ENCODE data around the gene IFNGR1. TPM values are rescaled to one million over a fixed set of nuclear protein-coding genes. Genes with fewer than 3 reads are reported as not detected.
A peak's percentile ranks its signal among the peaks of the same experiment; 100 is the strongest.

The IFNGR1 gene
- polyA plus RNA-seq, 2 of the 4 experiments (the other 2 are of a cell fraction) = 31.2 to 54.9 TPM

DNA sequence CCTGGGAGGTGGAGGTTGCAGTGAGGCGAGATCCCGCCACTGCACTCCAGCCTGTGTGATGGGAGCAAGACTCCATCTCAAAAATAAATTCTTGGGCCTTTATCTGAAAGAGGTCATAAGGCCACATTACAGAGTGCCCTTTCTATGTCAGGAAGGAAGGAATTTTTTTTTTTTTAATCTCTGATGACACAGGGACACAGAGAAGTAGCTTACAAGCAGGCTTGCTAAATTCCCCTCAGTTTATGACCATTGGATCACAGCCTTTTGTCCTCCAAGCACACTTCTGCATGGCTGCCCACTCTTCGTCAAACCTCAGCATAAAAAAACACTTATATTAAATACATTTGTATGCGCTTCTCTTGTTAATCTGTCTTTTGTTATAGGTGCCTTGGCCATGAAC lies 7.5 kb upstream of the IFNGR1 start:
- peak overlapping the region in 1 of 2 experiments; percentile 28; a peak in 1 of 6 replicates for H3K27ac ChIP-seq
- no peak overlapping the region for H3K4me2 ChIP-seq
- ChIA-PET POLR2A (no interaction called here), CTCF (no interaction called here)
- FAIRE-seq = no peak
- 96% methylated on average over 4 of the region's 4 CpGs for WGBS (ENCODE audit: missing lambda C conversion rate)
- no peak overlapping the region for H3K4me3 ChIP-seq
- no peak for ATAC-seq
- DNase-seq (ENCODE audit: low read depth in 1 of 2, low spot score in 1 of 2) = no peak
- TF ChIP-seq CBX8 (IDR thresholded peaks at IDR 0.05) (no peak), NFE2L2 (conservative IDR thresholded peaks at IDR 0.05; ENCODE audit: low read length) (no peak), HEYL (CRISPR knock-in tag; IDR thresholded peaks at IDR 0.05) (no peak), SREBF2 (IDR thresholded peaks at IDR 0.05) (no peak)
- no peaks in the 10 kb centered on the region for H3K9me3 ChIP-seq
- H3K4me1 ChIP-seq = peaks cover 22% of the 10 kb centered on the region

DNA sequence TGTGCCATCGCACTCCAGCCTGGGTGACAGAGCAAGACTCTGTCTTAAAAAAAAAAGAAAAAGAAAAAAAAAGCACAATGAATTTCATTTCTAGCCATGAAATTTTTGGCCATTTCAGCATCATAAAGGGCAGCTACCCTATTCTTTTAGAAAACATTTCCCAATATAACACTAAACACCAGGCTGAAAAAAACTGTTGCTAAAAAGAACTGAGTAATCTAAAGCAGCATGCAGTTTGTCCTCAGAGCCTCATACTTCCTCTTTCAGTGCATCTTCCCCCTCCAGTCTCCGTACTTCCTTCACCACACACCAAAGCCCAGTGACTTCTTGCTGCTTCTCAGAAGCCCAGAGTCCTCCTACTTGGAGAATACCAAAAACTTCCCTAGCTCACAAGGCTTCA lies 5.6 kb upstream of the IFNGR1 start:
- ChIA-PET CTCF (no interaction called here), POLR2A (no interaction called here)
- H3K4me1 ChIP-seq = peaks cover 28% of the 10 kb centered on the region
- no peak overlapping the region for H3K4me2 ChIP-seq
- WGBS (ENCODE audit: missing lambda C conversion rate) = 93% methylated on average over 2 of the region's 2 CpGs
- no peaks in the 10 kb centered on the region for H3K9me3 ChIP-seq
- H3K27ac ChIP-seq = peak overlapping the region in 1 of 2 experiments; percentile 78; a peak in 5 of 6 replicates
- no peak overlapping the region for H3K4me3 ChIP-seq
- ATAC-seq (no peak), DNase-seq (ENCODE audit: low read depth in 1 of 2, low spot score in 1 of 2) (no peak), FAIRE-seq (no peak)
- TF ChIP-seq, protein P1, sequence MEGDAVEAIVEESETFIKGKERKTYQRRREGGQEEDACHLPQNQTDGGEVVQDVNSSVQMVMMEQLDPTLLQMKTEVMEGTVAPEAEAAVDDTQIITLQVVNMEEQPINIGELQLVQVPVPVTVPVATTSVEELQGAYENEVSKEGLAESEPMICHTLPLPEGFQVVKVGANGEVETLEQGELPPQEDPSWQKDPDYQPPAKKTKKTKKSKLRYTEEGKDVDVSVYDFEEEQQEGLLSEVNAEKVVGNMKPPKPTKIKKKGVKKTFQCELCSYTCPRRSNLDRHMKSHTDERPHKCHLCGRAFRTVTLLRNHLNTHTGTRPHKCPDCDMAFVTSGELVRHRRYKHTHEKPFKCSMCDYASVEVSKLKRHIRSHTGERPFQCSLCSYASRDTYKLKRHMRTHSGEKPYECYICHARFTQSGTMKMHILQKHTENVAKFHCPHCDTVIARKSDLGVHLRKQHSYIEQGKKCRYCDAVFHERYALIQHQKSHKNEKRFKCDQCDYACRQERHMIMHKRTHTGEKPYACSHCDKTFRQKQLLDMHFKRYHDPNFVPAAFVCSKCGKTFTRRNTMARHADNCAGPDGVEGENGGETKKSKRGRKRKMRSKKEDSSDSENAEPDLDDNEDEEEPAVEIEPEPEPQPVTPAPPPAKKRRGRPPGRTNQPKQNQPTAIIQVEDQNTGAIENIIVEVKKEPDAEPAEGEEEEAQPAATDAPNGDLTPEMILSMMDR (IDR thresholded peaks at IDR 0.05) = no peak
- no peak for TF ChIP-seq POLR2AphosphoS2 (conservative IDR thresholded peaks at IDR 0.05; ENCODE audit: low read length)
- TF ChIP-seq ESRRA (IDR thresholded peaks at IDR 0.05; ENCODE audit: borderline replicate concordance, low read length) = no peak
- no peak for TF ChIP-seq KDM5A (IDR thresholded peaks at IDR 0.05)
- TF ChIP-seq, protein P2, sequence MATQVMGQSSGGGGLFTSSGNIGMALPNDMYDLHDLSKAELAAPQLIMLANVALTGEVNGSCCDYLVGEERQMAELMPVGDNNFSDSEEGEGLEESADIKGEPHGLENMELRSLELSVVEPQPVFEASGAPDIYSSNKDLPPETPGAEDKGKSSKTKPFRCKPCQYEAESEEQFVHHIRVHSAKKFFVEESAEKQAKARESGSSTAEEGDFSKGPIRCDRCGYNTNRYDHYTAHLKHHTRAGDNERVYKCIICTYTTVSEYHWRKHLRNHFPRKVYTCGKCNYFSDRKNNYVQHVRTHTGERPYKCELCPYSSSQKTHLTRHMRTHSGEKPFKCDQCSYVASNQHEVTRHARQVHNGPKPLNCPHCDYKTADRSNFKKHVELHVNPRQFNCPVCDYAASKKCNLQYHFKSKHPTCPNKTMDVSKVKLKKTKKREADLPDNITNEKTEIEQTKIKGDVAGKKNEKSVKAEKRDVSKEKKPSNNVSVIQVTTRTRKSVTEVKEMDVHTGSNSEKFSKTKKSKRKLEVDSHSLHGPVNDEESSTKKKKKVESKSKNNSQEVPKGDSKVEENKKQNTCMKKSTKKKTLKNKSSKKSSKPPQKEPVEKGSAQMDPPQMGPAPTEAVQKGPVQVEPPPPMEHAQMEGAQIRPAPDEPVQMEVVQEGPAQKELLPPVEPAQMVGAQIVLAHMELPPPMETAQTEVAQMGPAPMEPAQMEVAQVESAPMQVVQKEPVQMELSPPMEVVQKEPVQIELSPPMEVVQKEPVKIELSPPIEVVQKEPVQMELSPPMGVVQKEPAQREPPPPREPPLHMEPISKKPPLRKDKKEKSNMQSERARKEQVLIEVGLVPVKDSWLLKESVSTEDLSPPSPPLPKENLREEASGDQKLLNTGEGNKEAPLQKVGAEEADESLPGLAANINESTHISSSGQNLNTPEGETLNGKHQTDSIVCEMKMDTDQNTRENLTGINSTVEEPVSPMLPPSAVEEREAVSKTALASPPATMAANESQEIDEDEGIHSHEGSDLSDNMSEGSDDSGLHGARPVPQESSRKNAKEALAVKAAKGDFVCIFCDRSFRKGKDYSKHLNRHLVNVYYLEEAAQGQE (IDR thresholded peaks at IDR 0.05) = no peak
- TF ChIP-seq CBX8 (IDR thresholded peaks at IDR 0.05) = no peak
- TF ChIP-seq NFE2L2 (conservative IDR thresholded peaks at IDR 0.05; ENCODE audit: low read length) = no peak
- TF ChIP-seq RCOR1 (IDR thresholded peaks at IDR 0.05; ENCODE audit: low read depth, low read length) = no peak
- TF ChIP-seq EHMT2 (IDR thresholded peaks at IDR 0.05; ENCODE audit: low read depth) = no peak

DNA sequence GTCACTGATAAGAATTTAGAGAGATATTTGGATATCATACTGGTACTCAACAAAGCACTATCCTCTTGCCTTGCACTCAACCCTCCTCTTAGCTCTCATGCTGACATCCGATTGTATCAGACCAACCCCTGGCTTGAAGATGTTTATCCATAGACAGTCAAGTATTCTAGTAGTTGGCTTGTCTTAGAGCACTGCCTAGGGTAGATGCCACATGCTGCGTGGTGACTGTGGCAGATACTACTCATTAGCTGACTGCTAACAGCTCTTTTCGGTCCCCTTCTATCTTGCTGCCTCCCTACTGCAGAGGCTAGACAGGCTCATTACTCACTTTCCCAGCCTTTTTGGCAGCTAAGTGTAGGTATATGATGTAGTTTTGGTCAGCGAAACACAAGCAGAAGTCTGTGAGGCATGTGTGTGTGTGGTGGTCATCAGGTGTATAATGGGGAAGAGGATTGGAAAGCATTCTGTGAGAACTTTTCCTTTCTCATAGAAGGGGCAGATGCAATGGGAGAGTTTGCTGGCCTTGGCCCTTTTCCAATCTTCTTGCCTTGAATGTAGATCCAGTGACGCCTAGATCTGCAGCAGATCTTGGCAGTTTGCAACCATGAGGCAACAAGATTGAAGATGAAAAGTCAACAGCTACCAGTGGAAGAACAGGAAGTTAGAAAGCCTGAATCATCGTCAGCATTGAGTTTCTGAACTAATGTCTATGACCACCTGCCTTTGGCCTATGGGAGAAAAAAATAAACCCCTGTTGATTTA lies 4.4 kb upstream of the IFNGR1 start:
- no peak for FAIRE-seq
- peak overlapping the region; percentile 69 to 78; a peak in 5 of 6 replicates for H3K27ac ChIP-seq

DNA sequence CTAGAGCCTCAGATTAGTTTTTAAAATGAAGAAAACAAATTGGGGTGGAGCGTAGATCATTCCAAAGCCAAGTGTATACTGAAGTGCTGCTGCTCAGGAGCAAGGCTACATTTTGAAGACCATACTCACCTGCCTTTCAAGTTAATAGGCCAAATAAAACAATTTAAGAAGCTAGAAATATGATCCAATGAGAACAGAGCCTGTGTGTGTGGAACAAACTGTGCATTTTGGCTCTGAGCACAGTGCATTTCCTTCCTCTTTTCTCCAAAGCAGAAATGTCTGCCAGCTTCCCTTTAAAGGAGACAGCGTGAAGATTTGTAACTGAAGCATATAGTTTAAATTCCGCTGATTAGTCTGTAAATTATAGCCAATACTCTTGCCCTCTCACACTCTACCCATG lies 3.2 kb upstream of the IFNGR1 start:
- H3K27ac ChIP-seq = peak overlapping the region in 1 of 2 experiments; percentile 14; a peak in 2 of 6 replicates
- H3K4me3 ChIP-seq = no peak overlapping the region
- POLR2A ChIA-PET = no interaction called here
- H3K4me2 ChIP-seq = no peak overlapping the region
- FAIRE-seq (no peak), ATAC-seq (no peak), DNase-seq (ENCODE audit: low read depth in 1 of 2, low spot score in 1 of 2) (no peak)
- H3K4me1 ChIP-seq = peaks cover 24% of the 10 kb centered on the region
- 89% methylated on average over 3 of the region's 3 CpGs for WGBS (ENCODE audit: missing lambda C conversion rate)
- H3K9me3 ChIP-seq = no peaks in the 10 kb centered on the region
- CTCF ChIA-PET = no interaction called here
- no peak for TF ChIP-seq TP53 (CRISPR knock-in tag; IDR thresholded peaks at IDR 0.05)
- TF ChIP-seq FOSL2 (IDR thresholded peaks at IDR 0.05) = no peak
- no peak for TF ChIP-seq FOSL2 (CRISPR knock-in tag; IDR thresholded peaks at IDR 0.05)
- no peak for TF ChIP-seq SREBF2 (IDR thresholded peaks at IDR 0.05)
- TF ChIP-seq, protein P3, sequence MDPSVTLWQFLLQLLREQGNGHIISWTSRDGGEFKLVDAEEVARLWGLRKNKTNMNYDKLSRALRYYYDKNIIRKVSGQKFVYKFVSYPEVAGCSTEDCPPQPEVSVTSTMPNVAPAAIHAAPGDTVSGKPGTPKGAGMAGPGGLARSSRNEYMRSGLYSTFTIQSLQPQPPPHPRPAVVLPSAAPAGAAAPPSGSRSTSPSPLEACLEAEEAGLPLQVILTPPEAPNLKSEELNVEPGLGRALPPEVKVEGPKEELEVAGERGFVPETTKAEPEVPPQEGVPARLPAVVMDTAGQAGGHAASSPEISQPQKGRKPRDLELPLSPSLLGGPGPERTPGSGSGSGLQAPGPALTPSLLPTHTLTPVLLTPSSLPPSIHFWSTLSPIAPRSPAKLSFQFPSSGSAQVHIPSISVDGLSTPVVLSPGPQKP (IDR thresholded peaks at IDR 0.05; ENCODE audit: low read depth, low read length) = no peak
- no peak for TF ChIP-seq CBX2 (IDR thresholded peaks at IDR 0.05; ENCODE audit: borderline replicate concordance, low read depth)
- TF ChIP-seq EHMT2 (IDR thresholded peaks at IDR 0.05; ENCODE audit: low read depth) = no peak
- TF ChIP-seq, protein P4, sequence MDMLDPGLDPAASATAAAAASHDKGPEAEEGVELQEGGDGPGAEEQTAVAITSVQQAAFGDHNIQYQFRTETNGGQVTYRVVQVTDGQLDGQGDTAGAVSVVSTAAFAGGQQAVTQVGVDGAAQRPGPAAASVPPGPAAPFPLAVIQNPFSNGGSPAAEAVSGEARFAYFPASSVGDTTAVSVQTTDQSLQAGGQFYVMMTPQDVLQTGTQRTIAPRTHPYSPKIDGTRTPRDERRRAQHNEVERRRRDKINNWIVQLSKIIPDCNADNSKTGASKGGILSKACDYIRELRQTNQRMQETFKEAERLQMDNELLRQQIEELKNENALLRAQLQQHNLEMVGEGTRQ (IDR thresholded peaks at IDR 0.05) = no peak
- no peak for TF ChIP-seq NFE2L2 (conservative IDR thresholded peaks at IDR 0.05; ENCODE audit: low read length)
- no peak for TF ChIP-seq EP300 (IDR thresholded peaks at IDR 0.05)
- TF ChIP-seq MAFK (IDR thresholded peaks at IDR 0.05; ENCODE audit: partially characterized antibody) = no peak

More for the DNA sequence above, 4.4 kb upstream of the IFNGR1 start:
- ChIA-PET POLR2A (interaction anchor here (0.7 to 1.4 kb wide), 4 partner anchors 10 to 307 kb away, joined by 3 to 17 read pairs (median 5); no protein-coding TSS in a partner anchor), CTCF (interaction anchor here (0.8 kb wide), 1 partner anchor 12 kb away, joined by 3 read pairs; no protein-coding TSS in a partner anchor)
- ATAC-seq (no peak), DNase-seq (ENCODE audit: low read depth in 1 of 2, low spot score in 1 of 2) (peak in 1 of 2 experiments; percentile 75)
- Histone ChIP-seq H3K4me3 (no peak overlapping the region), H3K4me2 (peak overlapping the region; percentile 11; the same call in 2 of the 3 replicates), H3K4me1 (peaks cover 31% of the 10 kb centered on the region), H3K9me3 (no peaks in the 10 kb centered on the region)
- TF ChIP-seq JUNB (IDR thresholded peaks at IDR 0.05) (0 out of 2 replicates have a peak, but pooled peaks have one; percentile 13), FOSL2 (IDR thresholded peaks at IDR 0.05) (no peak), FOSL2 (CRISPR knock-in tag; IDR thresholded peaks at IDR 0.05) (peak; percentile 38; the same call in 1 of the 2 replicates), ZSCAN20 (CRISPR knock-in tag; IDR thresholded peaks at IDR 0.05) (no peak)
- 63% methylated on average over 6 of the region's 6 CpGs for WGBS (ENCODE audit: missing lambda C conversion rate)
